Natural killer cell (primary cell): Measurements from ENCODE around the gene CCDC150. TPM values are rescaled to one million over a fixed set of nuclear protein-coding genes. Genes with fewer than 3 reads are reported as not detected.

ENCODE experiments used
- ATAC-seq, 3 donors: fragments of 150-1000 bp in 2 of 3; fragments of 200-7000 bp in 1 of 3; cut with Tn5 transposase; 1 replicate in 1 of 3; 2 replicates in 2 of 3; pipeline ENCODE4 v1.10.0; 2021; ENCODE audit warnings: mild to moderate bottlenecking in 2 of 3, moderate library complexity in 2 of 3
- DNase-seq, 2 donors: peaks; one replicate each; pipeline versions ENCODE4 v3.0.0 to v3.0.0-alpha.2; 2013 to 2021; ENCODE audit warnings: mixed read lengths in 1 of 2
- H3K27ac ChIP-seq: one replicate; pipeline ENCODE4 v1.5.1; 2013; ENCODE audit warnings: mild to moderate bottlenecking, low read length
- H3K27me3 ChIP-seq: one replicate; pipeline ENCODE4 v1.6.1; 2013; ENCODE audit warnings: low read length; ENCODE audit not compliant: control insufficient read depth, insufficient read depth
- H3K36me3 ChIP-seq: one replicate; pipeline ENCODE4 v1.6.1; 2013; ENCODE audit warnings: low read length; ENCODE audit not compliant: control insufficient read depth, insufficient read depth
- H3K4me1 ChIP-seq: one replicate; pipeline ENCODE4 v1.6.1; 2013; ENCODE audit warnings: low read length; ENCODE audit not compliant: control insufficient read depth, insufficient read depth
- H3K4me3 ChIP-seq: one replicate; pipeline ENCODE4 v1.5.1; 2013; ENCODE audit warnings: low read length
- H3K9me3 ChIP-seq: one replicate; pipeline ENCODE4 v1.6.1; 2013; ENCODE audit warnings: low read length; ENCODE audit not compliant: control insufficient read depth, insufficient read depth
- H3K27ac Mint-ChIP-seq, 2 donors: one replicate each; pipeline ENCODE4 v1.8.0; 2022; ENCODE audit warnings: mild to moderate bottlenecking in 2 of 2, mixed read lengths in 2 of 2, moderate library complexity in 1 of 2
- H3K27me3 Mint-ChIP-seq, 2 donors: one replicate each; pipeline ENCODE4 v1.8.0; 2022; ENCODE audit warnings: low read depth in 2 of 2, mixed read lengths in 2 of 2
- H3K36me3 Mint-ChIP-seq: one replicate; pipeline ENCODE4 v1.8.0; 2022; ENCODE audit warnings: mixed read lengths
- H3K4me1 Mint-ChIP-seq, 2 donors: one replicate each; pipeline ENCODE4 v1.8.0; 2022; ENCODE audit warnings: mixed read lengths in 2 of 2
- H3K4me3 Mint-ChIP-seq: one replicate; pipeline ENCODE4 v1.8.0; 2022; ENCODE audit warnings: mild to moderate bottlenecking, moderate library complexity, mixed read lengths
- H3K9me3 Mint-ChIP-seq, 2 donors: one replicate each; pipeline ENCODE4 v1.8.0; 2022; ENCODE audit warnings: mixed read lengths in 2 of 2
- CTCF ChIP-seq: fragments of 200-600 bp; IDR thresholded peaks from one replicate; pipeline ENCODE4 v1.8.0; 2022; ENCODE audit warnings: antibody characterized with exemption
- WGBS: methylation state at CpG from one replicate; pipeline ENCODE4 v1.1.7; 2013; ENCODE audit warnings: missing lambda C conversion rate; ENCODE audit not compliant: insufficient coverage; 5-methylcytosine and 5-hydroxymethylcytosine counted together
- intact Hi-C: fragments of 100-400 bp; cut with micrococcal nuclease; formaldehyde crosslinking; loops from one replicate; pipeline ENCODE4 v1.14.2; 2022
- total RNA-seq, 4 donors: library from RNA; stranded (reverse); fragments of 120-200 nt in 1 of 4; gene quantifications; one replicate each; pipeline versions ENCODE4 v1.2.3 to v1.2.4, GENCODE V29; 2013 to 2022

Gene CCDC150
- total RNA-seq, 3 donors from 2014 or later (not counting 1 experiment from before 2014, with no cell fraction given): 1.1 to 2.3 (median 1.3) TPM

GRCh38 chr2:196657333-196657732, 17.8 kb downstream of the CCDC150 start:
- Mint-ChIP-seq H3K4me3 (no peak overlapping the region), H3K27me3 (no peaks in the 10 kb centered on the region), H3K4me1 (no peaks in the 10 kb centered on the region), H3K36me3 (no peaks in the 10 kb centered on the region), H3K9me3 (peaks cover 0 to 9% of the 10 kb centered on the region in 2 donors), H3K27ac (no peak overlapping the region)
- H3K27ac ChIP-seq: no peak overlapping the region
- no peaks in the 10 kb centered on the region for H3K36me3 ChIP-seq
- H3K27me3 ChIP-seq: no peaks in the 10 kb centered on the region
- intact Hi-C loops: no loop called here
- DNase-seq: no peak
- no peak overlapping the region for H3K4me3 ChIP-seq
- no peaks in the 10 kb centered on the region for H3K4me1 ChIP-seq
- WGBS: 97% methylated on average over 2 of the region's 2 CpGs
- no peak for ATAC-seq
- H3K9me3 ChIP-seq: peaks cover 6% of the 10 kb centered on the region
- TF ChIP-seq CTCF: no peak

GRCh38 chr2:196659844-196660243, 20.3 kb downstream of the CCDC150 start:
- H3K27me3 ChIP-seq: no peaks in the 10 kb centered on the region
- TF ChIP-seq CTCF: no peak
- no CpG with 5 or more reads among the region's 1 CpG for WGBS
- Mint-ChIP-seq H3K4me1 (no peaks in the 10 kb centered on the region), H3K9me3 (no peaks in the 10 kb centered on the region), H3K27me3 (no peaks in the 10 kb centered on the region), H3K27ac (no peak overlapping the region), H3K36me3 (no peaks in the 10 kb centered on the region), H3K4me3 (no peak overlapping the region)
- intact Hi-C loops: no loop called here
- no peak overlapping the region for H3K27ac ChIP-seq
- H3K36me3 ChIP-seq: no peaks in the 10 kb centered on the region
- DNase-seq (no peak), ATAC-seq (no peak)
- H3K9me3 ChIP-seq: no peaks in the 10 kb centered on the region
- H3K4me1 ChIP-seq: no peaks in the 10 kb centered on the region
- no peak overlapping the region for H3K4me3 ChIP-seq

- DNase-seq (no peak), ATAC-seq (no peak)
- H3K27ac Mint-ChIP-seq: no peak overlapping the region
- 100% methylated on average over 3 of the region's 3 CpGs for WGBS
- Histone ChIP-seq H3K4me3 (no peak overlapping the region), H3K27me3 (no peaks in the 10 kb centered on the region), H3K4me1 (no peaks in the 10 kb centered on the region), H3K36me3 (no peaks in the 10 kb centered on the region), H3K9me3 (no peaks in the 10 kb centered on the region), H3K27ac (no peak overlapping the region)
- intact Hi-C loops: no loop called here
- no peaks in the 10 kb centered on the region for H3K36me3 Mint-ChIP-seq
- H3K27me3 Mint-ChIP-seq: no peaks in the 10 kb centered on the region
- H3K9me3 Mint-ChIP-seq: no peaks in the 10 kb centered on the region
- no peak for TF ChIP-seq CTCF
- no peak overlapping the region for H3K4me3 Mint-ChIP-seq
- no peaks in the 10 kb centered on the region for H3K4me1 Mint-ChIP-seq
These were observed 20.7 kb downstream of the CCDC150 start for GRCh38 chr2:196660244-196660643.

GRCh38 chr2:196670342-196670741, 30.8 kb downstream of the CCDC150 start:
- Histone ChIP-seq H3K4me1 (no peaks in the 10 kb centered on the region), H3K27me3 (no peaks in the 10 kb centered on the region), H3K4me3 (no peak overlapping the region), H3K9me3 (no peaks in the 10 kb centered on the region), H3K36me3 (no peaks in the 10 kb centered on the region), H3K27ac (no peak overlapping the region)
- no peak for TF ChIP-seq CTCF
- Mint-ChIP-seq H3K9me3 (no peaks in the 10 kb centered on the region), H3K27ac (no peak overlapping the region), H3K4me1 (no peaks in the 10 kb centered on the region), H3K4me3 (no peak overlapping the region), H3K36me3 (no peaks in the 10 kb centered on the region), H3K27me3 (no peaks in the 10 kb centered on the region)
- no peak for ATAC-seq
- intact Hi-C loops: no loop called here
- no peak for DNase-seq
